LNCAP (cell line): Measurements from ENCODE around the gene SEMA3G.

ENCODE experiments used
- CTCF ChIP-seq: fragments of 450-650 bp; IDR thresholded peaks from 2 replicates; pipeline ENCODE4 v1.5.1; 2017; ENCODE audit warnings: mild to moderate bottlenecking

The SEMA3G gene

GRCh38 chr3:52444860-52445793, at the start of gene SEMA3G:
TSS of gene SEMA3G (minus strand) at chr3:52445103. CDS start at chr3:52445027, 76 bp downstream.
- peak; percentile 42 for TF ChIP-seq CTCF

- TF ChIP-seq CTCF: no peak
These were observed 49.5 kb upstream of the SEMA3G start for GRCh38 chr3:52494445-52494844.

GRCh38 chr3:52493232-52494017, 48.5 kb upstream of the SEMA3G start:
- TF ChIP-seq CTCF: no peak

- TF ChIP-seq CTCF: no peak
These were observed 47.2 kb upstream of the SEMA3G start for GRCh38 chr3:52492059-52492458.

GRCh38 chr3:52490939-52491526, 46.1 kb upstream of the SEMA3G start:
- TF ChIP-seq CTCF: no peak

GRCh38 chr3:52490035-52490938, 45.4 kb upstream of the SEMA3G start:
- no peak for TF ChIP-seq CTCF
